Measurements from ENCODE around the gene MESD.

Gene MESD

GRCh38 chr15:81010086-81010485 is 20.5 kb upstream of the MESD start:
- H3K4me1 ChIP-seq (ENCODE audit: low read length) = peaks cover 33% of the 10 kb centered on the region
- peak overlapping the region; percentile 36 for H3K4me2 ChIP-seq (ENCODE audit: low read length)
- TF ChIP-seq CTCF (IDR thresholded peaks at IDR 0.05; ENCODE audit: low read depth, low read length) = no peak
- TF ChIP-seq EZH2phosphoT487 (IDR thresholded peaks at IDR 0.05; ENCODE audit: low read depth) = no peak
- H3K27ac ChIP-seq (ENCODE audit: low read length) = no peak overlapping the region
- H3K9me3 ChIP-seq (ENCODE audit: insufficient read depth, low read length) = no peaks in the 10 kb centered on the region
- no peak overlapping the region for H2AFZ ChIP-seq (ENCODE audit: low read depth, low read length)
- peaks cover 31% of the 10 kb centered on the region for H3K79me2 ChIP-seq (ENCODE audit: low read length)
- no peaks in the 10 kb centered on the region for H3K27me3 ChIP-seq (ENCODE audit: low read depth, low read length)
- H3K36me3 ChIP-seq (replicated peaks; ENCODE audit: low read depth, low read length) = peaks cover 2% of the 10 kb centered on the region
- H4K20me1 ChIP-seq (ENCODE audit: insufficient read depth, low read length) = 0 out of 2 replicates have a peak, but pooled peaks cover 4% of the 10 kb centered on the region
- no peak overlapping the region for H3K9ac ChIP-seq (ENCODE audit: low read length)
- H3K4me3 ChIP-seq (ENCODE audit: low read length) = no peak overlapping the region

- H3K4me2 ChIP-seq (ENCODE audit: low read length) = no peak overlapping the region
- H3K27ac ChIP-seq (ENCODE audit: low read length) = no peak overlapping the region
- no peak overlapping the region for H3K4me3 ChIP-seq (ENCODE audit: low read length)
- H3K36me3 ChIP-seq (replicated peaks; ENCODE audit: low read depth, low read length) = peaks cover 19% of the 10 kb centered on the region
- H2AFZ ChIP-seq (ENCODE audit: low read depth, low read length) = no peak overlapping the region
- peaks cover 49% of the 10 kb centered on the region for H3K79me2 ChIP-seq (ENCODE audit: low read length)
- no peak overlapping the region for H3K9ac ChIP-seq (ENCODE audit: low read length)
- no peaks in the 10 kb centered on the region for H3K27me3 ChIP-seq (ENCODE audit: low read depth, low read length)
- TF ChIP-seq EZH2phosphoT487 (IDR thresholded peaks at IDR 0.05; ENCODE audit: low read depth) (no peak), CTCF (IDR thresholded peaks at IDR 0.05; ENCODE audit: low read depth, low read length) (no peak)
- H3K4me1 ChIP-seq (ENCODE audit: low read length) = peaks cover 38% of the 10 kb centered on the region
- H3K9me3 ChIP-seq (ENCODE audit: insufficient read depth, low read length) = no peaks in the 10 kb centered on the region
- peaks cover 18% of the 10 kb centered on the region; the same call in 1 of the 2 replicates for H4K20me1 ChIP-seq (ENCODE audit: insufficient read depth, low read length)
Measured at GRCh38 chr15:81008312-81008711, 18.7 kb upstream of the MESD start.

DNA sequence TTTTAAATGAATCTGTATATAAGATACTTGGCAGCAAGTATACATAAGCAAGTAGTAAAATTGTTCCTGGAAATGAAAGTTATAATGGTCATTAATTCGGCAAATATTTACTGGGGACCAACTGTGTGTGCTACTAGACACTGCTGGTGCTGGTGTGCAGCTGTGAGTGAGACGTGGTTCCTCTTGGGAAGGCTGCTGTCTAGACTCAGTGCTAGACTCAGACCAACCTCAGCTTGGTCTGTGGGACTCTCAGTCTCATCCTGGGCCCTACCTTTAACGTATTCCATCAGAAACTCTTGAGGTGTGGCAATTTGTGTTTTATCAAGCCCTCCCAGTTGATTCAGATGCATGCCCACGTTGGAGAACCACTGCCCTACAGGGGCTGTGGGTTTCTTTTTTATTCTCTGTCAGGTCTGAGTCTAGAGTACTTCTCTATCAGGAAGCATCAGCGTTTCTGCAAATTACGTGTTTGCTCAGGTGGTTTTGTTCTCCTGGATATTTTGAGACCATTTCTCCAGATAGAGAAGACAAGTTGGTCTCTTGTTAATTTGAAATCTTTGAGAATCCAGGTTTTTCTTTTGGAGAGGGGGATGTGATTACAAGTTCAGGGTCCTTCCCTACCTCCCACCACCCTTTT is 17.9 kb upstream of the MESD start:
- Histone ChIP-seq H3K9me3 (ENCODE audit: insufficient read depth, low read length) (no peaks in the 10 kb centered on the region), H4K20me1 (ENCODE audit: insufficient read depth, low read length) (peaks cover 25% of the 10 kb centered on the region), H3K27me3 (ENCODE audit: low read depth, low read length) (no peaks in the 10 kb centered on the region), H3K4me2 (ENCODE audit: low read length) (peak overlapping the region; percentile 36), H3K27ac (ENCODE audit: low read length) (peak overlapping the region; percentile 9), H3K79me2 (ENCODE audit: low read length) (peaks cover 56% of the 10 kb centered on the region), H3K36me3 (replicated peaks; ENCODE audit: low read depth, low read length) (peaks cover 26% of the 10 kb centered on the region), H3K4me1 (ENCODE audit: low read length) (peaks cover 42% of the 10 kb centered on the region), H3K9ac (ENCODE audit: low read length) (no peak overlapping the region), H3K4me3 (ENCODE audit: low read length) (peak overlapping the region; percentile 7; the same call in 1 of the 2 replicates), H2AFZ (ENCODE audit: low read depth, low read length) (no peak overlapping the region)
- TF ChIP-seq EZH2phosphoT487 (IDR thresholded peaks at IDR 0.05; ENCODE audit: low read depth) (no peak), CTCF (IDR thresholded peaks at IDR 0.05; ENCODE audit: low read depth, low read length) (no peak)

DNA sequence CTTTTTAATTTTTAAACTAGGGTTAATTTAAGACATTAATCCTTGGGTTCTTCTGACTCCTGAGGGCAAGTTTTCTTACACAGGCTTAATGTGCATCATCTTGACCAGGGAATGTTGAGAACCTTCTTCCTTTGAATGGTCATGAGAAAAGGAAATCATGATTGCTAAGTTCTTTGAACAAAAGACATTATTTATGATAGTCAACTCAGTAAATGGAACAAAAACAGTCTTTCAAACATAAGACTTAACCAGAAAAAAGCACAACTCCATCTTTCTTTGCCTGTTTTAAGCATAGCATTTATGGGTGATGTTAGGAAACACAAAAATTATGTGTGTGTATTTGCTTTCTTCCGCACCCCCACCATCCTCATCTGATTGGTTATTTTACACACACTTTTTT is 16.5 kb upstream of the MESD start:
- H3K9ac ChIP-seq (ENCODE audit: low read length) = no peak overlapping the region
- TF ChIP-seq EZH2phosphoT487 (IDR thresholded peaks at IDR 0.05; ENCODE audit: low read depth) (no peak), CTCF (IDR thresholded peaks at IDR 0.05; ENCODE audit: low read depth, low read length) (no peak)
- peaks cover 31% of the 10 kb centered on the region for H3K36me3 ChIP-seq (replicated peaks; ENCODE audit: low read depth, low read length)
- peaks cover 25% of the 10 kb centered on the region for H4K20me1 ChIP-seq (ENCODE audit: insufficient read depth, low read length)
- H2AFZ ChIP-seq (ENCODE audit: low read depth, low read length) = no peak overlapping the region
- no peak overlapping the region for H3K27ac ChIP-seq (ENCODE audit: low read length)
- H3K79me2 ChIP-seq (ENCODE audit: low read length) = peaks cover 69% of the 10 kb centered on the region
- no peak overlapping the region for H3K4me2 ChIP-seq (ENCODE audit: low read length)
- H3K9me3 ChIP-seq (ENCODE audit: insufficient read depth, low read length) = no peaks in the 10 kb centered on the region
- H3K4me3 ChIP-seq (ENCODE audit: low read length) = no peak overlapping the region
- no peaks in the 10 kb centered on the region for H3K27me3 ChIP-seq (ENCODE audit: low read depth, low read length)
- H3K4me1 ChIP-seq (ENCODE audit: low read length) = peaks cover 46% of the 10 kb centered on the region
